GM12892 (cell line): ENCODE results near the gene PRKN.

ENCODE experiments used
- POLR2A ChIP-seq: IDR thresholded peaks from 2 replicates; pipeline ENCODE4 v1.6.1; 2011; ENCODE audit warnings: low read depth, low read length, control low read depth
- POLR2AphosphoS5 ChIP-seq: IDR thresholded peaks from 2 replicates; pipeline ENCODE4 v1.6.1; 2011; ENCODE audit warnings: low read depth, low read length, control low read depth

DNA sequence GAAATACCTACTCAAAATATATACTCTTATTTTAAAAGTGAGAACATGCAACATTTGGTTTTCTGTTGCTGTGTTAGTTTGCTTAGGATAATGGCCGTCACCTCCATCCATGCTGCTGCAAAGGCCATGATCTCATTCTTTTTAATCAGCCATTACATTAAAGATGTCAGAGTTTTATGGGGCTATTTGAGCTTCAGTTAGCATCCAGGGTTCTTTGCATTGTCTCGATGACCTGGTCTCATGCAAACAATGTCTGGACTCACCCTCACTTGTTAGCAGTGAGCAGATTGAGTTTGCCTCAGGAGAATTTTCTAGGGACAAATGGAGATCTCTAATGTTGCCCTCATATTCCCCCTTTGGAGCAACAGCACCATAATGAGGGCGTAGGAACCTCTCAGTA is 995.0 kb downstream of the PRKN start:
- TF ChIP-seq POLR2A (no peak), POLR2AphosphoS5 (no peak)
